HL-60 (cell line): ENCODE measurements around the gene TLK2.
A peak's percentile ranks its signal among the peaks of the same experiment; 100 is the strongest.

Experiments used
- DNase-seq, 2 experiments: peaks; one replicate each; pipeline ENCODE4 v3.0.0-alpha.2; 2010 to 2020; ENCODE audit warnings: low read depth in 1 of 2, low spot score in 1 of 2
- H3K27ac ChIP-seq: fragments of 250-450 bp; sonication (Bioruptor Pico); replicated peaks from 2 replicates; pipeline ENCODE4 v1.5.1; 2020; ENCODE audit warnings: mild to moderate bottlenecking, moderate library complexity
- H3K27me3 ChIP-seq: fragments of 250-450 bp; sonication (Bioruptor Pico); 2 replicates; pipeline ENCODE4 v1.5.1; 2021; ENCODE audit warnings: mild to moderate bottlenecking, moderate library complexity; ENCODE audit not compliant: insufficient read depth, poor library complexity, severe bottlenecking
- H3K4me3 ChIP-seq: replicated peaks from 2 replicates; pipeline ENCODE4 v1.5.1; 2011; ENCODE audit warnings: mild to moderate bottlenecking, control low read depth, low read length; ENCODE audit not compliant: insufficient read depth
- CTCF ChIP-seq: IDR thresholded peaks from one replicate; pipeline ENCODE4 v1.5.1; 2011; ENCODE audit warnings: low read length, control low read depth, inconsistent platforms; ENCODE audit not compliant: insufficient read depth
- GABPA ChIP-seq: IDR thresholded peaks from 2 replicates; pipeline ENCODE4 v1.6.1; 2012; ENCODE audit warnings: low read depth
- POLR2AphosphoS5 ChIP-seq: IDR thresholded peaks from 2 replicates; pipeline ENCODE4 v1.6.1; 2012; ENCODE audit warnings: low read depth
- REST ChIP-seq: IDR thresholded peaks from 2 replicates; pipeline ENCODE4 v1.6.1; 2012; ENCODE audit warnings: low read depth; ENCODE audit not compliant: insufficient replicate concordance
- SPI1 ChIP-seq: IDR thresholded peaks from 2 replicates; pipeline ENCODE4 v1.6.1; 2012; ENCODE audit warnings: low read depth, mild to moderate bottlenecking, borderline replicate concordance

The TLK2 gene

GRCh38 chr17:62627219-62627903, 148.7 kb downstream of the TLK2 start, which contains the start of gene MRC2:
MRC2 (plus strand) TSS chr17:62627670; CDS start chr17:62627803, 133 bp downstream.
- Histone ChIP-seq H3K4me3 (peak within 1 kb of the TSS; percentile 68), H3K27me3 (no peaks in the 10 kb centered on the region), H3K27ac (peak within 1 kb of the TSS; percentile 75)
- DNase-seq, result peak; percentile 84 to 87
- TF ChIP-seq REST (no peak), POLR2AphosphoS5 (peak; percentile 34; the same call in 1 of the 2 replicates), SPI1 (peak; percentile 78)

- DNase-seq, result peak; percentile 65 to 74
- H3K27ac ChIP-seq, result peak overlapping the region; percentile 75
- TF ChIP-seq CTCF (no peak), REST (no peak), POLR2AphosphoS5 (no peak), GABPA (no peak), SPI1 (no peak)
- peak overlapping the region; percentile 68 for H3K4me3 ChIP-seq
- H3K27me3 ChIP-seq, result no peaks in the 10 kb centered on the region
Observed at GRCh38 chr17:62627904-62628633, 149.4 kb downstream of the TLK2 start.

- no peak overlapping the region for H3K27ac ChIP-seq
- H3K27me3 ChIP-seq, result no peaks in the 10 kb centered on the region
- DNase-seq, result no peak
- TF ChIP-seq SPI1, result no peak
- no peak for TF ChIP-seq POLR2AphosphoS5
- TF ChIP-seq REST, result no peak
- TF ChIP-seq GABPA, result no peak
- TF ChIP-seq CTCF, result no peak
- peak overlapping the region; percentile 68 for H3K4me3 ChIP-seq
Observed at GRCh38 chr17:62628831-62629555, 150.4 kb downstream of the TLK2 start.
